Measurements from ENCODE around the gene STARD3. TPM values are rescaled to one million over a fixed set of nuclear protein-coding genes. Genes with fewer than 3 reads are reported as not detected.

Gene STARD3
- total RNA-seq, 1 donor from 2014 or later = 13.9 TPM

Other genes with a start within 250 kb of the STARD3 start
- 12.1 TPM for gene FBXL20, start 235.5 kb upstream of the STARD3 start, total RNA-seq
- 21.2 TPM for gene MED1, start 185.9 kb upstream of the STARD3 start, total RNA-seq
- gene CDK12, start 175.7 kb upstream of the STARD3 start, total RNA-seq = 16.7 TPM
- not detected for gene NEUROD2, start 29.2 kb upstream of the STARD3 start, total RNA-seq
- gene PPP1R1B, start 10.2 kb upstream of the STARD3 start, total RNA-seq = 0.35 TPM
- 5,900 TPM for gene TCAP, start 28.2 kb downstream of the STARD3 start, total RNA-seq
- gene PNMT, start 31.3 kb downstream of the STARD3 start, total RNA-seq = 7.1 TPM
- 10.0 TPM for gene PGAP3, start 50.9 kb downstream of the STARD3 start, total RNA-seq
- gene ERBB2, start 62.9 kb downstream of the STARD3 start, total RNA-seq = 64.2 TPM
- gene MIEN1, start 93.4 kb downstream of the STARD3 start, total RNA-seq = 50.4 TPM
- 2.2 TPM for gene GRB7, start 100.8 kb downstream of the STARD3 start, total RNA-seq
- gene IKZF3, start 227.2 kb downstream of the STARD3 start, total RNA-seq = 0.22 TPM
- not detected for gene ZPBP2, start 231.1 kb downstream of the STARD3 start, total RNA-seq